Activated CD4-positive, alpha-beta T cell treated with anti-CD3 and anti-CD28 coated beads, Interleukin-2, amount 50 U/mL, for 1 hour (primary cell): ENCODE data around the gene RNGTT.
"Not testable (repeated sequence)": the region's sequence is repeated elsewhere in the genome, so short reads cannot be mapped to it uniquely, and the experiment has no call there.

ENCODE experiments used
- DNase-seq: peaks from one replicate; pipeline ENCODE4 v3.0.0-alpha.2; 2020

Gene RNGTT

DNA sequence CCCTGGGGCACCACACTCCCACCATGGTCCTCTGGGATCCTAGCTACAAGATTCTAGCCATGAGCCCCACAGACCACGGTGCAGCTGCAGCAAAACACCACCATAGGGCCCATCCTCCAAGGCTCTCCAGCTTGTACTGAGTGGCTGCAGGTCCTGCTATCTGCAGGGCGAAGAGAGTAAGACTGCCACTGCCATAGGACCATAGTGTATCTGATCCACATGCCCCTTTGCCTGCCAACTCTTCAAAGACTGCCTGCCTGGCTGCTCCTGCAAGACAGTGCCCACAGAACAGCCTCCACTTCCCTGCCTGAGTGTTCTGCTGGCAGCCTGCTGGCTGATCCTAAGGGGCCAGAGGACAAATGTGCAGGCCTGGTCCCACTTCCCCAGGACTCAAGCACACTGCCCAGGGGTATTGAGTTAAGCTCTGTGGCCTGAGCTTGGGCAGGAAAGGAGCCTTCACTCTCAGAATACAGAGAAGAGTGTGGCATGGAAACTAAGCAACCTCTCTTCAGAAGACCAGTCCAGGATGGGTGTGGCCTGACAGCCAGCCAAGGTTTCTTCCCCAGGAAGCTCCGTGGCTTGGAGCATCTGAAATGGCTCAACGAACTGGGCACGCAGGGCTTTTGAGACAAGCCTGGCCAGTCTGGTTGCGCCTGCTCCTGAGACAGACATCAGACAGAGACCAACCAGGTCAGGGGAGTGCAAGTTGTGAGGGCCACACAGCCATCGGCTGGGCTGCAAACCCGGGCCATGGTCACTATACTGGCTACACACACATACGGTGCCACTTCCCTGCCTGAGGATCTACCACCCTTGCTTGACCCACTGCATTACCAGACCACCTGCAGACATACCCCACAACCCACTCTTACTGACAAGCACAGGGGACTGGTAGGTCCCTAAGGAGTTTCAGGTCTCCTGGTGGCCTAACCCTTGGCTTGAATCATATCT lies 54.5 kb downstream of the RNGTT start:
- DNase-seq: no peak

DNA sequence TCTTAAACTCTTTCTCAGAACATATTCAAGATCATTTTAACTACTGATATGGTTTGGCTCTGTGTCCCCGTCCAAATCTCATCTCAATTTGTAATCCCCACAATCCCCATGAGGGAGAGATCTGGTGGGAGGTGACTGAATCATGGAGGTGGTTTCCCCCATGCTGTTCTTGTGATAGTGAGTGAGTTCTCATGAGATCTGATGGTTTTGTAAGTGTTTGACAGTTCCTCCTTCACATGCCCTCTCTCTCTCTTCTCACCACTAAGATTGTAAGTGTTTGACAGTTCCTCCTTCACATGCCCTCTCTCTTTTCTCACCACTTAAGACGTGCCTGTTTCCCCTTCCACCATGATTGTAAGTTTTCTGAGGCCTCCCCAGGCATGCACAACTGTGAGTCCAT lies 56.3 kb downstream of the RNGTT start:
- not testable (repeated sequence) for DNase-seq

DNA sequence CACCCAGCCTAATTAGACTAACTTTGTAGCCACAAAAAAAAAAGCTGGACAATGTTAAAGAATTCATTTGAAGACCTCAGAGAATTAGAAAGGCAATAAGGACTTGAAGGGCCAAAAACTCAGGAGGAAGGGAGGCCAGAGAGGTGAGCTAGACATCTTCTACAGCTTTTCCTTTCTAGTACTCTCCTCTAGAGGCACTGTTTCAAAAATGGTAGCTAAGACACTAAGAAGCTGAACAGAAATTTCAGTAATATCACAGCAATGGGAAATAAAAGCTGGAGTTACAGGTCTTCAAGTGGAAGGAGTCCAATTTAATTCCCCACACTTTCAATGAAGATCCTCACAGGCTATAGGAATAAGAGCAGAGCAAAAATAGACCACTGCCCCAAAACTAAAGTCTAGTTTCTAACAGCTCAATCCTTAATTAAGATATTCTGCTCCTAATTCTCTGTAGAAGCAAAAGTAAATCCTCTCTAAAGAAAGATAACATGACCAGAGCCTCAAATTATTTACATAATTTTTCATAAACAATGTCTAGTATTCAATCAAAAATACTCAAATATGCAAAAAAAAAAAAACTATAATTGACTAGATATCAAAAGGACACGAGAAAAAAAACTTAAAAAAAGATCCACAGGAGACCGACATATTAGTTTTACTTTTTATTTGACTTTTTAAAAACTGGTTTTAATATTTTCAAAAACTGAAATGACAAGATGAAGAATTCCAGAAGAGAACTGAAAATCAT lies 63.7 kb downstream of the RNGTT start:
- no peak for DNase-seq

DNA sequence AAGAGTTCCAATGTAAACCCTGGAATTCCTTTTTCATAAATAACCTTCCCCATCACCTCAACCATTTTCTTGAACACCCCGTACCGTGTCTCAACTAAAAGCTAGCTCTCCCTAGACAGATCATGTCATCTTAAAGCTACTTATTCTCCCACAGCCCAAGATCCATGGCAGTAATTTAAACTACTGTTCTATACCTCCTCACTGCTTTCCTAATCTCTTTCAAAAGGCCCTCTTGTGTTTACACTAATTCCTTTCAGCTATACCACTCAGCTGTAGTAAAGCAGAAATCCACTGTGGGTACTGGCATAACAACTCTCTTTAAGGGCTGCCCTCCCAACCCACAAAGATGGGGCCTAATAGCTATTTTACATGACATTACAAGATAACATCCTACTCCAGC lies 67.5 kb downstream of the RNGTT start:
- no peak for DNase-seq

DNA sequence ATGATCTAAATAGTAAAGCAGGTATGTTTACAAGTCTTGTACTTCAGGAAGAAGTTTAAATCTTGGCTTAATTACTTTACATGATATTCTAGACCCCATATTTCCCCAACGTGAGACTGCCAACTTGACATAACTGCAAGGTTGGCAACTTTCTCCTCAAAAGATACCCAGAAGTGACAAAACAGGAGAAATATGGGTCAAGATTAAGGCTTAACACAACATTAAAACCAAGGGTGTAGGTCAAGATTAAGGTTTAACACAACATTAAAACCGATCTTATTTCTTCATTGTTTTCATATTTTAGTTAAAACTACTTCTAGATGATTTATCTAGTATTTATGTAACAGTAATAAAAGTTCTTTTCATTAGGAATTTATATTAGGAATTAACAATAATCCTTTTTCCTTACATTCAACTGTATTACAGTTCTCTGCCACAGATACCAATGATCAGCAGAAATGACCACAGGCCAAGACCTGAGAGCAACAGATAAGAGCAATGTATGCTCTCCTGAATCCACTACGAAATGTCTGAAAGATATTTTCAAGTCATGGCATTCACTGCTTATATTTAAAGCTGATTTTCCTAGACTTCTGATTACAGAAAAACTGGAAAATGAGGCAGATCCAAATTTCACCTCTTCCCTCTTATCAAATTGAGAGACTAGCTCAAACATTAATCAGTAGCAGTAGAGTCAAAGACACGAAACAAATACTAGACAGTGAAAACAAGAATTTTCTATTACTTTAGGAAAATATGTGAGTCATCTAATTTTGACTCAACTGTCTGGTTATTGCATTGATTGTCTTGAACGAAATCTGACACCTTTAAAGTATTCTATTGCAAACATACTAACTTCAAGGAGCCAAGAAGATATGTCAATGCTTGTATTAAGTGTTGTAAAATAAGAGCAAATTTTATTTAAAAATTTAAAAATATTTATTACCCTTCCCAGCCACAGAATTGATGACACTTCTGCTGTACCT lies 72.3 kb downstream of the RNGTT start:
- no peak for DNase-seq

DNA sequence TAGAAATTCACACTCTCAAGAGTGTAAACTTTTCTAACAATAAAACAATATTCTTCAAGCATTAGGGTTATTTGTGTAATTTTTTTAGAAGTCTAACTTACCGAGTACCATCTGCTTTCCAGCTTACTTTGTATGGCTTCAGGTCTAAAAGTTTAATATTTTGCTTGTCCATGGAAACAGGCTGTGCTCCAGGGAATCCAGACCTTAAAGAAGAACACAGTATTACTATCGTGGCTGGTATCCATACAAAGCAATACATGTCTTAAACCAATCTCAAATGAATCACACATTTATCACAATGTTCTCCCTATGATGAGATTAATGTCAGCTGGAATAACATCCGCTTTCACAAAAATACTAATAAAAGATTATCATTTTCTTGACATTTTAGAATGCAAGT lies 73.0 kb downstream of the RNGTT start:
- DNase-seq: no peak

DNA sequence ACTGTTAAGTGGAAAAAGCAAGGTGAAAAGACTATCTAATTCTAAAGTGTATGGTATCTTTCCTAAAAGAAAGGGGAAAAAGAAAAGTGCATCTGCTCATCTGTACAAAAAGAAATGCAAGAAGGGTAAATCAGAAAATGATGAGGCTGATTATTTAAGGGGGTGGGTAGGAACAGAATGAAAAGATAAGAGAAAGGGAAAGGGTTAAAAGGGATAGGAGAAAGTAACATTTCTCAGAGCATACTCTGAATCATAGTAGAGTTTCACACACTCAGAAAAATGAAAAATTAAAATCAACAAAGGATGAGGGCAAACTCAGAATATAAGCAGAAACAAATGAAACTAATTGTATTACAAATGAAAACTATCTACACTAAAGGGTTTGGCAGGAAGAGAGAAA lies 79.1 kb downstream of the RNGTT start:
- DNase-seq: no peak

DNA sequence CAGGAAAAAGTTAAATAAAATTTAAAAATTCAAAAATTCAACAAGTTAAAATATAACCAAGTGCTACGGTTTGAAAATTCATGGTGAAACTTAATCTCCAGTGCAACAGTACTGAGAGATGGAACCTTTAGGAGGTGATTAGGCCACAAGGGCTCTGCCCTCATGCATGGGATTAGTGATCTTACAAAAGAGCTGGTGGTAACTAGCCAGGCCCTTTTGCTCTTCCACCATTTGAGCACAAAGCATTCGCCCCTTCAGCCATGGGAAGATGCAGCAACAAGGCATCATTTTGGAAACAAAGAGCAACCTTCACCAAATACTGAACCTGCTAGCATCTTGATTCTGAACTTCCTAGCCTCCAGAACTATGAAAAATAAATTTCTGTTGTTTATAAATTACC lies 80.9 kb downstream of the RNGTT start:
- DNase-seq: no peak

DNA sequence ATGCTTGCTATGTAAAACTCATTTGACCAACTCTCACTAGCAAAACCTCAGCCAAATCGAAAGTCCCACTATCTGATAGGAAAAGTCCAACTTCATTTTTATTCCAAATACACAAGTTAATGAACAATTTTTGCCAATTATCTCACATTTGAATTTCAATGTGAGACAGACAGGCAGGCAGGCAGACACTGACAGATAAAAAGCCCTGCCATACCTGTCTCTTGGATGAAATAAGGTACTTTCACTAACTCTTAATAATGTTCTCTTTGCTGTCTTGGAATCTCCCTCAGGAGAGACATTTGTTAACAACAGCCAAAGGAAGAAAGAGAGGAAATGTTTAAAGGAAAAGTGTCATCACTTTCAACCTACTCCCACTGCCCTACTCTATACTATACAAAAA lies 82.0 kb downstream of the RNGTT start:
- DNase-seq: no peak

DNA sequence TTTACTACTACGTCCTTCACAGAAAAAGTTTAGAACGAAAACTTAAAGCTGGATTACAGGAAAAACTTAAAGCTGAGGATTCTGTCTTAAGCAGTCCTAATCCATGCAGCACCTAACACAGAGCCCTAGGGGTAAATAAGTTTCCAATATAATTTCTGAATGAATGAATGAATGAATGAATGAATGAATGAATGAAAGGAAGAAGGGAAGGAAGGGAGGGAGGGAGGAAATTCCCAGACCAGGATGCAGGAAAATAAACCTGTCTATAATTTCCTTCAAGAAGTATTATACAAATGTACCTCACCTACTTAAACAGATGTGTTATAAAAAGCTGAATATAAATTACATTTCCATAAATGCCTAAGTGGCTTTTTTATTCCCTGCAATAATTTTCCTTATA lies 83.4 kb downstream of the RNGTT start:
- DNase-seq: no peak

DNA sequence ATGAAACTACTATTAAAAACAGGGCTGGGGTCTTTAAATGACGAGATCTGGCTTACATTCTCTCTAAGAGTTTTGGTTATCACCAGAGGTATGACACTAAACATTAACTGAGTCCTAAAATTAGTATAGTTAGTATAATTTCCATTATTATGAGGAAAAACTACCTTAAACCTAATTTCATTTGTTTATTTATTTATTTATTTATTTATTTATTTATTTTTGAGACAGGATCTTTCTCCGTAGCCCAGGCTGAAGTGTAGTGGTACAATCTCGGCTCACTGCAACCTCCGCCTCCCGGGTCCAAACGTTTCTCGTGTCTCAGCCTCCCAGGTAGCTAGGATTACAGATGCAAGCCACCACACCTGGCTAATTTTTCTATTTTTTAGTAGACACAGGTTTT lies 85.5 kb downstream of the RNGTT start:
- DNase-seq: no peak

DNA sequence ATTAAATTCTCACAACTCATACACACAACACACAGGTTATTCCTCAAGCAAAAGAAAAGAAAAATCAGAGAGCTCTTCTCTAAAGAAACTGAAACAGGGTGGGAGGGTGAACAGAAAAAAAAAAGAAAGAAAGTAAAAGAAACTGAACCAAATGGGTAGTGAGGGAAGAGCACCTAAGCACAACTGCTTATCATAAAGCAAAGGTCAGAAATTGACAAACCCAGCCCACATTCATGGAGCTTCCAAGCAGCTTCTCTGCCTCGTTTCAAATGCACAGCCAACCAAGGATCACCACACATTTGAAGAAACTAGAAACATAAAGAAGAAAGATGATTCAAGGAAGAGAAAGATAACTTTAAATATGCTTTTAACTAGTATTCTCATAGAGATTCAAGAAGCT lies 90.5 kb downstream of the RNGTT start:
- DNase-seq: no peak

DNA sequence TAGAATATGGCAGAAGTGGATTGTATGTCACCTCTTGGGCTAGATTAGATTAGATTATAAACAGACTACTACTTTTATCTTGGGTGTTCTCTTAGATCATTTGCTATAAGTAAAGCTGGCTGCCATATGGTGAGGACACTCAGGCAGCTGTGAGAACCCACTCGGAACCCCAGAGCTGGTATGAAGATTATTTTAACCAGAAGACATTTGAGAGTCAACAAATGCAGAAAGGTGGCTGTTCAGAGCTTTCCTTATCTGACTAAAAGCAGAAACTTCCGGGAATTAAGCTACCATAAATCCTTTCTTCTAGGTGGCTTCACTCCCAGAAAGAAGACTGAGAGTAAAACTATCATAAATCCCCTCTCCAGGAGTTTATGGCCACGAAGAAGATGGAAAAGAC lies 91.9 kb downstream of the RNGTT start:
- no peak for DNase-seq

DNA sequence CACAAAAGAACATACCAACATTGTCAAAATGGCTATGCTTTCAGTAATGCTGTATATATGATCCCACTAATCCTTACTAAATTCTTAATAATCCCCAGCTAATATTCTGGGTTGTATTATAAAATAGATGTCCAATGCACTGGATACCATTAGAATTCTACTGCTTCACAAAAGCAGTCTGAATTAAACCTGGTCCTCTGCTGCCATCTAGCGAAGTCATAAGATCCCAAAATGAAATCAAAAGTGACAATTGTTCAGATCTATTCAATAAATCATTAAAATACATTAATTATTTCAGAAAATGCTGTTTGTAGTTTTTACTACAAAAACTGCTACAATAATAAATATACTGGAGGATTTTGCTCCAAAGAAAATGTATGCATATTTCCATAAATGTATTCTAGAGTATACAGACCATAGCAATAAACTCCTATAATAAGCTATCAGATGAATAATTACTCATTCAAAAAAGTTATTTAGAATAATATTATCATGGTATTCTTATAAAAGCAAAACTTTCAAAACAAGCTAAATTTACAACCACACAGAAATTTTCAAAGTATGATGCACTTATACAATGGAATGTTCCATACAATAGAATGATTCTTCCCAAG lies 92.6 kb downstream of the RNGTT start:
- peak; percentile 27 for DNase-seq

DNA sequence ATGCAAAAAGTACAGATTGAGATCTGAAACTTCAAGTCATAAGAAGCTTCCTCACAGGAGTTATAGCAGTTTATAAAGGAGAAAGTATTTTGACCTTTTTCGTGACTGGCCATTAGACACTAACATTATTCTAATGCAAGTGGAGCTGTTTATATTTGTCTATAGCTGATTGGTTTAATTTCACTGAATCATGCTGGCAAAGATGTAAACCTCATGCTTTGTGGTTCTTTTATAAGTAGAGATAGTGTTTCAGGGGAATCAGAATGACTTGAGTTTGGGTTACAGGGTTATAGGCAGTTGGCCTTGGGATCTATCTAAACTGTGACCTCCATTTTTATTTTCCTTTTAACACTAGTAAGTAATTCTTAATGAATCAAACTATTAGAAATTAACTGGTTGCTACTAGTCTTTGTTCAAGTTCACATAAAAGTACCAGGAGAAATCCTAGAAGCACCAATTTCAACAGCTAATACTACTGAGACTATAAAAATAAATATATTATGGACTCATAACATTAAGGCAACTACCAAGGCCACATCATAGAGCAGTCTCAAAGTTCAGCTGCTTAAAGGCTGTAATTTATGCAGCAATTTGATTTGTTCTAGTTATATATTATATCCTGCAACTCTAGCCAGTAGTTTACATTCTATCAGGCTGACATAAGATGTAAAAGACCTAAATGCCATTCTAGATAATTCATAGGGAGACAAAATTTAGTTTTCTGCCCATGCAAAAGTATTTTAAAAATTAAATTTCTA lies 94.0 kb downstream of the RNGTT start:
- DNase-seq: no peak

DNA sequence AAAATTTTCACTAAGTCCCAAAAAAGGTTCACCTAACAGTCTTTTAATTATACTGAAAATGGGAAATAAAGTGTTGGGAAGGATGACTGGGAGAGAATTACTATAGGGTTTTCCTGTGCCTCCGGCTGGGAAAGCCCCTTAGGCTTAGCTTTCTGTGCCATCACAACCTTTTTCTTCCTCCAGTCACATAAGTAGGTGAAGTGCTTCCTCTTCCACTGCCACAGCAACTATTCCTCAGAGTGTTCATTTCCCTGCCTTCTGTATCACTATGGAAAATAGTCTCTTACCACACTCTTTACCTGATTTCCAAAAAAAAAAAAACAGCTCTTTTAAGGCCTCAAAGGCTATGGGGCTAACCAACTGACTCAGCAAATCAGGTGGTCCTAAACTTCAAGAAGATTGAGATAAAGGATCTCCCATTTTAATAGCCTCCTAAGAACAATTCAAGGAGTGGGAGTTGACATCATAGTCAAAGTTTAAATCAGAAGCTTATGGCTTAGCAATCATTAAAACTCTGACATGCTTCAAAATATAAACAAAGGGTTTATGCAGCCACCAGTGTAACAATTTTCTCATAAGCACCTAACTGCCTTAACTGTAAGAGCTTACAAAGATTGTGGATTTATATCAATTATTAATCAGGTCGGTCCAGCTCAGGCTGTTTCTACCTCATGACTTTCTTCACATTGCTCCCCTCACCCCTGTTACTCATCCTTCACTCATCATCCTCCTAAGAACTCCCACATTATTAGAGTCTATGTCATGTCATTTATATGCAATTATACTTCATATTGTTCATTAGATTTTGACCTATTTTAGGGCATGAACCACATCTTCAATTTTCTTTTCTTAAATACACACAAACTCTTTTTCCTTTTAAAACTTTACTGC lies 95.3 kb downstream of the RNGTT start:
- no peak for DNase-seq

DNA sequence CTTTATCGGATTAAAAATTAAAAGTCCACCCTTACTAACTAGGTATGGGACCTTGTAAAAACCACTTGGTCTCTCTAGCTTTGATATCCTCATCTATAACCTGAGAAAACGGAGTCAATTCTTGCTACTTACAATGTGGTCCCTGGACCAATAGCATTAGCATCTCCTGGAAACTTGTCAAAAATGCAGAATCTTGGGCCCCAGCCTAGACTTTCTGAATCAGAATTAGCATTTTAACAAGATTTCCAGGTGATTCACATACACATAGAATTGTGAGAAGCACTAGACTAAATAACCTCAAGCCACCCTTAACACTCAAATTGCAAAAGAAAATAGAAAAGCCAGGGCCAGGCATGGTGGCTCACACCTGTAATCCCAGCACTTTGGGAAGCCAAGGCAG lies 96.6 kb downstream of the RNGTT start:
- no peak for DNase-seq

DNA sequence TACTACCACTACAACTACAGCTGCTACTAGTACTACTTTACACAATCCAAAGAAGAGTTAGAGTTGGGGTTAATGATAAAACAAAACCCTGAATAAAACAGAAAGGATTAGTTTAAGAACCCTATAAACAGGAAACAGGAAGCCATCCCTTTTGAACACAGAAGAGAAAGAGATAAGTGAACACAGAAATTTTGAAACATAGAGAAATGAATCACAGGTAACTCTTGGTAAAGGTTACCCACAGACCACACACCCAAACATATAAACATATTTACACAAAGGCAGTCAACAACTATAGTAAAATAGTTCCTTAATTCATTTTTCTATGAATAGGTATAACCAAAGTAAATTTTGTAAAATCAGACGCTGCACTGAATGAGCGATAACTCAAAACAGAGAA lies 98.1 kb downstream of the RNGTT start:
- DNase-seq: no peak

DNA sequence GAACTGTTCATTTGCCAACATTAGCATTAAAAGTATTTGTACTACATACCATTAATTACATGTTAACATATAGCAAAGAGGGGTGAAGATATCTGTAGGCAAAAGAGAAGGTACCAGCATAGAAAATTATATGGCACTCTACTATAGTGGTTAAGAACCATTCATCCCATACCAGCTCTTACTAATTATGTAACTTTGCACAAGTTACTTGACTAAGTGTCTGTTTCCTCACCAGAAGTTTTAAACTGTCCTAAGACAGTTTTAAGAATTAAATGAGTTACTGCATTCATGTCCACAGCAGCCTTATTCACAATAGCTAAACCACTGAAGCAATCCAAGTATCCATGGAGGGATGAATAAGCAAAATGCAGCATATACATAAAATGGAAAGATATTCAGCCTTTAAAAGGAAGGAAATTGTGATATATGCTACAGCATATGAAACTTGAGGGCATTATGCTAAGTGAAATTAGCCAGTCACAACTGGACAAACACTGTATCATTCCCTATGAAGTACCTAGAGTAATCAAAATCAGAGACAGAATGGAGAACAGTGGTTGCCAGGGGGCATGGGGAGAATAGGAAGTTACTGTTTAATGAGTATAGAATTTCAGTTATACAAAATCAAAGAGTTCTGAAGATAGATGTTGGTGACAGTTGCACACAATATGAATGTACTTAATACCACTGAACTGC lies 98.9 kb downstream of the RNGTT start:
- DNase-seq: no peak

DNA sequence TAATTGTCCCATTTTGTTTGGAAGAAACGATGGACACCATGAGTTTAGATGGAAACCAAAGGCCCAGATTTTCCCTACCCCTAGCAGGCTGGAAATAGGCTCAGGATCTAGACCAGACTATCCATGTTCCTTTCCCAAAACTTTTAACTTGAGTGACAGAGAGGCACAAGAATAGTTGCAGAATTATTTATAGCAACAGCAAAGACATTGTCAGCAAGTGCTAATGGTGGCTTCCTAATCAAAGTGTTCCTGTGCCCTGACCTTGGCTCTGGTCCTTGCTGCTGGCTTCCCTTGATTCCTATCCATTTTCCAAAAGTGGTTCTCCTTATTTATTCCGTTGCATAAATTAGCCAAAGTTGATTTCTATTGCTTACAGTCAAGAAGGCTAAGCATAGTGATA lies 103.1 kb downstream of the RNGTT start:
- DNase-seq: no peak
